HepG2 (cell line): ENCODE data around the gene SMIM21. TPM values are rescaled to one million over a fixed set of nuclear protein-coding genes. Genes with fewer than 3 reads are reported as not detected.

Experiments used
- ATAC-seq: fragments of 200-7000 bp; cut with Tn5 transposase; 3 replicates; pipeline ENCODE4 v1.9.1; 2020; ENCODE audit warnings: mild to moderate bottlenecking, moderate library complexity
- BruUV-seq: library from RNA; stranded (reverse); fragments of 400-500 nt; replicated peaks from 2 replicates; lab custom pipeline; 2021; lab: Mats Ljungman, UMichigan
- CTCF ChIA-PET: fragments of 300-600 bp; formaldehyde crosslinking; extraction: SDS; loops from one replicate; lab custom pipeline; 2021; ENCODE audit warnings: low total read pairs, inconsistent platforms, low intra/inter-chr PET ratio; lab: Yijun Ruan, JAX
- POLR2A ChIA-PET: fragments of 350-600 bp; sonication (Branson Sonifier 250); formaldehyde crosslinking; loops from one replicate; lab custom pipeline; 2020; ENCODE audit warnings: antibody characterized with exemption, inconsistent platforms; lab: Yijun Ruan, JAX
- DNase-seq: peaks from one replicate; pipeline ENCODE4 v3.0.0-alpha.2; 2015; ENCODE audit warnings: low spot score
- FAIRE-seq: peaks from 3 replicates; lab custom pipeline; 2011; peaks lifted over from hg19 to GRCh38; lab: Jason Lieb, UNC
- H2AFZ ChIP-seq: one replicate; pipeline ENCODE4 v1.6.1; 2011; ENCODE audit warnings: low read length, inconsistent platforms
- H3K27ac ChIP-seq: fragments of 300-600 bp; 3 replicates; pipeline ENCODE4 v1.8.0; 2011; ENCODE audit warnings: mixed run types, mild to moderate bottlenecking, mixed read lengths, low read length, inconsistent platforms; ENCODE audit not compliant: insufficient read depth; ENCODE audit errors: extremely low read length
- H3K27me3 ChIP-seq, 2 experiments: fragments of 200-600 bp in 1 of 2; 2 replicates in 1 of 2; 3 replicates in 1 of 2; pipeline versions ENCODE4 v1.6.0 to v1.8.0; 2011; ENCODE audit warnings: low read length in 2 of 2, mild to moderate bottlenecking in 2 of 2, moderate library complexity in 2 of 2, inconsistent platforms in 1 of 2; ENCODE audit not compliant: insufficient read depth in 2 of 2, control insufficient read depth in 1 of 2
- H3K36me3 ChIP-seq, 2 experiments: fragments of 200-600 bp in 1 of 2; replicated peaks in 1 of 2; 2 replicates in 1 of 2; 3 replicates in 1 of 2; pipeline versions ENCODE4 v1.5.1 to v1.8.0; 2011; ENCODE audit warnings: low read length in 2 of 2, inconsistent platforms in 1 of 2; ENCODE audit not compliant: insufficient read depth in 2 of 2, control insufficient read depth in 1 of 2
- H3K4me1 ChIP-seq: 2 replicates; pipeline ENCODE4 v1.5.1; 2012; ENCODE audit warnings: low read length, inconsistent platforms; ENCODE audit not compliant: insufficient read depth
- H3K4me2 ChIP-seq: 2 replicates; pipeline ENCODE4 v1.6.0; 2011; ENCODE audit warnings: low read depth, low read length, inconsistent platforms
- H3K4me3 ChIP-seq, 3 experiments: fragments of 200-600 bp in 1 of 3; sonication (generic), shearing (Covaris generic) in 1 of 3; replicated peaks in 1 of 3; 2 replicates each; pipeline ENCODE4 v1.5.1; 2011 to 2016; ENCODE audit warnings: low read length in 3 of 3, inconsistent platforms in 2 of 3, low read depth in 2 of 3, mild to moderate bottlenecking in 2 of 3, control low read depth in 1 of 3, mixed read lengths in 1 of 3; ENCODE audit not compliant: insufficient read depth in 1 of 3
- H3K79me2 ChIP-seq: one replicate; pipeline ENCODE4 v1.6.1; 2011; ENCODE audit warnings: low read length, inconsistent platforms; ENCODE audit not compliant: insufficient read depth
- H3K9ac ChIP-seq: 2 replicates; pipeline ENCODE4 v1.6.0; 2011; ENCODE audit warnings: mild to moderate bottlenecking, low read depth, low read length, inconsistent platforms; ENCODE audit not compliant: insufficient read depth
- H3K9me3 ChIP-seq: 2 replicates; pipeline ENCODE4 v1.5.1; 2012; ENCODE audit warnings: mild to moderate bottlenecking, low read length
- H4K20me1 ChIP-seq: 2 replicates; pipeline ENCODE4 v1.6.0; 2011; ENCODE audit warnings: inconsistent platforms, mild to moderate bottlenecking, low read length, moderate library complexity; ENCODE audit not compliant: insufficient read depth
- AKAP8 ChIP-seq: sonication (generic); formaldehyde crosslinking; IDR thresholded peaks from 2 replicates; pipeline ENCODE4 v1.5.1; 2020; ENCODE audit warnings: mild to moderate bottlenecking, missing genetic modification reagents
- KDM2A ChIP-seq: sonication (generic); formaldehyde crosslinking; IDR thresholded peaks from 2 replicates; pipeline ENCODE4 v1.4.0; 2020; ENCODE audit warnings: low read depth, missing genetic modification reagents, borderline replicate concordance
- SSRP1 ChIP-seq: IDR thresholded peaks from 2 replicates; pipeline ENCODE4 v1.6.1; 2016; ENCODE audit warnings: control low read depth
- ZBTB8A ChIP-seq: sonication (generic); formaldehyde crosslinking; IDR thresholded peaks from 2 replicates; pipeline ENCODE4 v1.4.0; 2020; ENCODE audit warnings: mild to moderate bottlenecking, low read depth, missing genetic modification reagents, borderline replicate concordance
- ZNF17 ChIP-seq: sonication (generic); formaldehyde crosslinking; IDR thresholded peaks from 2 replicates; pipeline ENCODE4 v1.5.0; 2020; ENCODE audit warnings: mild to moderate bottlenecking, missing genetic modification reagents
- ZNF432 ChIP-seq: sonication (generic); formaldehyde crosslinking; IDR thresholded peaks from 2 replicates; pipeline ENCODE4 v1.5.0; 2020; ENCODE audit warnings: missing genetic modification reagents, mild to moderate bottlenecking, borderline replicate concordance
- ZNF503 ChIP-seq: sonication (generic); formaldehyde crosslinking; IDR thresholded peaks from 2 replicates; pipeline ENCODE4 v1.4.0; 2020; ENCODE audit warnings: missing genetic modification reagents
- ZNF513 ChIP-seq: sonication (generic); formaldehyde crosslinking; conservative IDR thresholded peaks from 2 replicates; pipeline ENCODE4 v1.5.0; 2020; ENCODE audit warnings: missing genetic modification reagents
- WGBS: methylation state at CpG from one replicate; pipeline ENCODE4 v1.1.6; 2017; ENCODE audit warnings: low lambda C conversion rate; 5-methylcytosine and 5-hydroxymethylcytosine counted together
- in situ Hi-C: cut with HindIII; loops from 2 replicates; pipeline ENCODE4 v1.10.0; 2017; ENCODE audit warnings: low pct_unique_long_range_greater_than_20kb; ENCODE audit not compliant: extremely low pct_ligation_motif_present
- intact Hi-C: fragments of 100-400 bp; cut with micrococcal nuclease; formaldehyde crosslinking; loops from one replicate; pipeline ENCODE4 v1.10.0; 2022; ENCODE audit not compliant: unreplicated experiment
- polyA plus RNA-seq, 8 experiments: library from polyadenylated mRNA; depleted of rRNA in 3 of 8; stranded (reverse) in 7 of 8; unstranded in 1 of 8; fragments of >200 nt; fragmentation: Illumina TruSeq in 4 of 8; extraction: Trizol in 4 of 8; gene quantifications; 2 replicates each; pipeline versions ENCODE4 v1.2.1 to v1.2.3, GENCODE V29; 2011 to 2016; ENCODE audit warnings: low read depth in 4 of 8, missing spikeins in 1 of 8, mixed read lengths in 1 of 8; ENCODE audit not compliant: insufficient read depth in 1 of 8
- total RNA-seq, 5 experiments: library from RNA; depleted of rRNA; stranded (reverse); fragments of >200 nt; fragmentation: Illumina TruSeq; extraction: Trizol; gene quantifications; 2 replicates each; pipeline ENCODE4 v1.2.3, GENCODE V29; 2016; ENCODE audit warnings: low read depth in 1 of 5

Gene SMIM21
- total and polyA plus RNA-seq, 2 of the 13 experiments (the other 11 are each of a cell fraction or from before 2014, with no cell fraction given) = not detected

DNA sequence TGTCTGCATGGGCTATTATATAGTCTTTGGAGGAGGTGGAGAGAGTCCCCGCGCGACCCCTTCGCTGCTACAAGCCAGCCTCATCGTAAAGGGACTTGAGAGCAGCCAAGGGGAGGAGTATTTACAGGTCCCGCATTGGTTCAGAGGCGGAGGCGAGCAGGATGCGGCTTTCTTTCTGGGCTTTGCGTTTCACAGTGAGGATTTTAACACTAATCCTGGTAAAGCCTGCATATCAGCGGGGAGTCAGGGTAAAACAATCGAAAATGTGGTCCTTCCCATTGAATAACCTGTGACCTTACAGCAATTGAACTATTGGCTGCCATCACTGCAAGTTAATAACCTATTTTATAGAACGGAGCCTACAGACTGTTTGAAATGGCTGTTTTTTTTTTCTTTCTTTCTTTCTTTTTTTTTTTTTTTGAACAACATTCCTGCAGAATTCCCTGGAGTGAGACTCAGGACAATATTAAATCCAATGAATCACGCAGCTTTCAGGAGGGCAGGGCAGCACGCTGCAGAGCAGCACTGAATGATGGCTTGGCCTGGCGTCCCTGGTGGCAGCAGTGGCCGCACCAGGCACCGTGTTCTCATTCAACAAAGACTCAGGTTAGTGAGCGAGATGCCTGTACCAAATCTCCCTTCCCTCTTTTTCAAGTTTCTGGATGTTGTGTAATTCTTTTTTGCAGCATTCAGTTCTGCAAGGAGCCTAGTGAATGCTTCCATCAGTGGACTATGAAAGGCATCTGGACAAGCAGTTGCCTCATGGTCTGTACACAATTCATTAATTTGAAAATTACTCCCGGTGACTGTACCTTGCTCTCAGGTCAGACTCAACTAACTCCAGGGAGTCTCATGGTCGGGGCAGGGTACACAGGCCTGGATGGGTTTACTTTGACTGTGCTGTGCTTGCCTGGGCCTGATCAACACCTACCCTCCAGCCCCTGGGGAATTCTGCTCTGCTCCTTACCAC, 19.8 kb downstream of the SMIM21 start:
- peaks cover 0 to 4% of the 10 kb centered on the region in 2 experiments; a peak in 2 of 5 replicates for H3K27me3 ChIP-seq
- TF ChIP-seq ZNF432 (CRISPR knock-in tag) = no peak
- TF ChIP-seq ZNF503 (CRISPR knock-in tag) = no peak
- TF ChIP-seq ZNF17 (CRISPR knock-in tag) = no peak
- no peak for TF ChIP-seq ZNF513 (CRISPR knock-in tag)
- no peak for TF ChIP-seq KDM2A (CRISPR knock-in tag)
- no peak for TF ChIP-seq ZBTB8A (CRISPR knock-in tag)
- TF ChIP-seq AKAP8 (CRISPR knock-in tag) = no peak
- TF ChIP-seq SSRP1 = no peak
- ChIA-PET CTCF (no interaction called here), POLR2A (no interaction called here)
- no peaks in the 10 kb centered on the region for H3K9me3 ChIP-seq
- WGBS = 60% methylated on average over 21 of the region's 21 CpGs
- no peaks in the 10 kb centered on the region for H3K79me2 ChIP-seq
- DNase-seq (no peak), ATAC-seq (peak; percentile 55; the same call in 1 of the 3 replicates), FAIRE-seq (no peak)
- no TSS peak for BruUV-seq
- no peaks in the 10 kb centered on the region for H3K4me1 ChIP-seq
- no peak overlapping the region for H3K27ac ChIP-seq
- H2AFZ ChIP-seq = no peak overlapping the region
- no peak overlapping the region for H3K9ac ChIP-seq
- no peaks in the 10 kb centered on the region for H4K20me1 ChIP-seq
- no peak overlapping the region for H3K4me2 ChIP-seq
- intact Hi-C loops = no loop called here
- no peak overlapping the region for H3K4me3 ChIP-seq
- in situ Hi-C loops = no loop called here
- H3K36me3 ChIP-seq = no peaks in the 10 kb centered on the region
